GM12891 (cell line): ENCODE results near the gene MAN2A2.

ENCODE experiments used
- POLR2A ChIP-seq: IDR thresholded peaks from 2 replicates; pipeline ENCODE4 v1.6.1; 2011; ENCODE audit warnings: low read depth, low read length, control low read depth
- POLR2AphosphoS5 ChIP-seq: IDR thresholded peaks from 2 replicates; pipeline ENCODE4 v1.6.1; 2011; ENCODE audit warnings: low read depth, low read length, control low read depth
- POU2F2 ChIP-seq: IDR thresholded peaks from 2 replicates; pipeline ENCODE4 v1.6.1; 2011; ENCODE audit warnings: low read depth, mild to moderate bottlenecking, control low read depth, low read length, moderate library complexity
- TAF1 ChIP-seq: IDR thresholded peaks from 2 replicates; pipeline ENCODE4 v1.6.1; 2011; ENCODE audit warnings: low read depth, low read length, control low read depth

DNA sequence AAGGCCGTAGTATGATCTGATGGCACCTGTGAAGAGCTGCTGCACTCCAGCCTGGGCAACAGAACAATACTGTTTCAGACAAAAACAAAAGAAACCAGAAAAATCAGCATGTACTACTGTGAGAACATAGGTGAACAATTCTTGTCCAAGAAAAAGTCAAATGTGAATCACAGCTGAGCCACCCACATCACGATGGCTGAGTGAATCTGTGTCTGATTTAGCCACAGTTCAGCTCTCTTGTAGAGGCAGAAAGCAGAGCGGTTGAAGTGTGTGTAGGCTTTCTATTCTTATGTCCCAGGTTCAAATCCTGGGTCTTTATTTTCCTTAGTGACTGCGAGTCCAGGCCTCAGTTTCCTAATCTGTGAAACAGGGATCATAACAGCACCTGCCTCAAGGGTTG lies 39.1 kb upstream of the MAN2A2 start:
- no peak for TF ChIP-seq POLR2A
- no peak for TF ChIP-seq POLR2AphosphoS5
- no peak for TF ChIP-seq POU2F2
- no peak for TF ChIP-seq TAF1
